EL (cell line): Measurements from ENCODE around the gene PLIN1.

Source experiments
- DNase-seq: peaks from one replicate; pipeline ENCODE4 v3.0.0-alpha.2; 2016

The PLIN1 gene

DNA sequence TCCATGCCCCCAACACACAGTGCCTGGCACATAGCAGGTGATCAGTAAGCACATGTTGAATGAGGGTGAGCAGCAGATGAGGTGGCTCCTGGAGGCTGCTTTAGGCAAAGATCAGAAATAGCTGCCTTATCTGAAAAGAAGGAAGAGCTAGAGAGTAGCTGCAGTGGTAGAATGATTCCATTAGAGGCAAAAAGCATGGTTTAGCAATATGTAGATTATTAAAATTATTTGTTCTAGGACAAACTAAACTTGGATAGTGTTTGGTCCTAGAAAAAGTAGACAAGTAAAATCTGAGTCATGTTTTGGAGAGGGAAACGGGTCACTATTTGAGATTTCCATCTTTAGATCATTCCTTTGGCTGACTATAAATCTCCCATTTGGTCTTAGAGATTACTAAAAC, 56.0 kb downstream of the PLIN1 start:
- DNase-seq, result no peak

DNA sequence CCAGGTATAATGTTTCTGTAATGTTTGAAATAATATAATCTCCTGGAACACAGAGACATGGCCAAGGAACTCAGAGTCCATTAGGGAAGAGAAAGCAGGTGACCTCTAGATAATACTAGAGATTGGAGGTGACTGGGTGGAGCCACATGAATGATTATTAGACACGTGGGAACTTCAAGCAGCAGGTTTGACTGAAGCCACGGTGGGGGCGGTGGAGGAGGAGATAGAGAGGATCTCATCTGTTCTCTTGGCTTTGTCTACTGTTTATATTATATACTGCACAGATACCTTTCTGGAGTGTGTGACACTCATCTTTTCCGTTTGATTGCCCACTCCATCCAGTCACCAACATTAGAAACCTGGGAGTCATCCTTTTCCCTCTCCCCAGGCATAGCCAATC, 57.6 kb downstream of the PLIN1 start:
- DNase-seq, result no peak

DNA sequence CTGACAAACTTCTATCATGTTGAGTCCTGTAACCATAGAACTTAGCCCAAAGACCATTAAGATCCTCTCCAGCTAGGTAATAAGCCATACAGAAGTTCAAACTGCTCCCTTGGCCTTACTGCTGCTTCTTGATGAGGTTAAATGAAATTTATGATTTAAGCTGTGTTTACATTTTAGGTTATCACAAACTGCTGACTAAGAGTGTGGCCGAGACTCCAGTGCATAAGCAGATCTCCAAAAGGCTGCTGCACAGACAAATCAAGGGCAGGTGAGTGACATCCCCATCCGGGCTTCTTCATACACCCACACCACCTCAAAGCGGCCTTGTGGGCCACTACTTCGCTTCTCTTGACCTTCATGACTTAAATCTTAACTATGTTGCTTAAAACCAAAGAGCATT, 62.9 kb downstream of the PLIN1 start:
- DNase-seq, result no peak

DNA sequence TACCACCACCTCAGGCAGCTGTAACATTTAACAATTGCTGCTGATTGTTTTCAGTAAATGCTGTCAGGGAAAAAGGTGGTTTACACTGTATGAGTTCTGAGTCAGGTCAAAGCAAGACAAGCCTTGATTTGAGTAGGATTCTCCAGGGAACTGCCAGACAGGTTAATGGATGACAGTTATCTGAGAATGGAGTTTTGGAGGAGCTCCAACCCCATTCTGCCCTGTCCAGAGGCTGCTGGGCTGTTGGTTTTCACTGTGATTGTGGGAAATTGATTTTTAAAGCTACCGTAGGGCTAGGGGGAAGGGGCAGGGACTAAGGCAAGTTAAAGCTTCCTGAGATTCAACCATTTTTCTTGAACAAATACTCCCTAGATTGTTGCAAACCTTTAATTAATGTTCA, 64.0 kb downstream of the PLIN1 start:
- DNase-seq, result no peak
